KBM-7 (cell line): ENCODE measurements around the gene RBBP4.
A peak's percentile ranks its signal among the peaks of the same experiment; 100 is the strongest.
"Not testable (repeated sequence)": the region's sequence is repeated elsewhere in the genome, so short reads cannot be mapped to it uniquely, and the experiment has no call there.

Source experiments
- DNase-seq: peaks from one replicate; pipeline ENCODE4 v3.0.0-alpha.2; 2015
- in situ Hi-C: fragments of 300-500 bp; cut with MboI; formaldehyde crosslinking; loops from 2 replicates; pipeline ENCODE4 v1.14.3; 2020; ENCODE audit warnings: low sequenced_read_pairs, low pct_unique_long_range_greater_than_20kb, mixed read lengths

Gene RBBP4

DNA sequence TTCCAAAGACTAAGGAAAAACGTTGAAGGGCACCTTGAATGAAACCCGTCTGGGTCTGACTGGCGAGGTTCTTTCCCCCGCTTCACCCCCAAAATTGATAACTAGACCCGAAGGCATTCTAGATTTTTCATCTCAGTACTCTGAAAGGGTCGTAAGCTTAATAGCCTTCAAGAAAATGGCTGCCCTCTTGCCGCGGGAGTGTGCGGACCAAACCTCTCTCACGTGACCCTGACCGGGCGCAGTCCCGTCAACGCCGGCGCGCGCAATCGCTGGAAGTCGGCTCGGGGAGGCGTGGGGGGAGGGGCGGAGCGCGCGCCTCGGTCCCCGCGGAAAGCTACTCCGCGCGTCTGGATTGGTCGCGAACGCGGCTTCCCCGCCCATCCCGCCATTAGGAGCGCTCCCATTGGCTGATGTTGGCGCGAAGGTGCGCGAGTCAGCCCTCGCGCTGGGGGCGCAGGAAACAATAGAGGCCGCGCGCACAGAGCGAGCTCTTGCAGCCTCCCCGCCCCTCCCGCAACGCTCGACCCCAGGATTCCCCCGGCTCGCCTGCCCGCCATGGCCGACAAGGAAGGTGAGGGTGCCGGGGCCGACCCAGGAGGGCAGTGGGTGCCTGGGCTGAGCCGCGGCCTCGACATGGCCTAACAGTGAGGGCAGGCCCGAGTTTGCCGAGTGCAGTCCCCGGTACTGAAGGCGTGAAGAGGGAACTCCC, at the start of gene RBBP4:
Gene RBBP4 (plus strand): TSS at position 457 of the 709 bp plus-strand sequence. CDS start 99 bp downstream, at position 556.
- in situ Hi-C loops: no loop called here

DNA sequence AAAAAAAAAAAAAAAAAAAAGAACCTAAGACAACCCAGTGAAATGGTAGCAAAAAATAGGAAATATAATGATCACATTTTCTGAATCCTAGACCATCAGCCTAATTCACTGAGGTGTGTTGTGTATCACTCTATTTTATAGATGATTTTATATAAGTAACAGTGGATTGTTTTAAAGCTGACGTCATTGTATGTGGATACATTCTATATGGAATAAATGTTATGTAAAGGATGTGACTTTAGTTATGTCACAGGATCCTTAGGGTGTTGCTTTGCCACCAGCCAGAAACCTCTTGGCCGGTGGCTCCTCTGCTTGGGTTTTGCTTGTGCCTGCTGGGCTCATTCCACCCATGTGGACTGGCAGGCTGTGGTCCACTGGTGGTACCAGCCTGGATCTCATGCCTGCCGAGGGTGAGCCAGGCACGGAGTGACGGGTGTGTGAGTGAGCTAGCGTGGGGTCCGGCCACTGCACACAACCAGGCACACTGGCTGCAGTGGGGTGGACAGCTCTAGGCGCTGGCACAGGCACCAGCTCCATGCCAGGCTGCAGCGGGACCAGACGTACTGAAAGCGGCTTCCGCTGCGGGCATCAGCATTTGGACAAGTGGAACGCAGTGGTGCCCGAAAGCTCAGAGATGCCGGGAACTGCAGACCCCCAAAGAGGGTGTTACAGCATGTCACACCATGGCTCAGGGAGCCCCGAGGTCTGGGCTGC, 45.1 kb upstream of the RBBP4 start:
- no peak for DNase-seq
- in situ Hi-C loops: no loop called here

More for the DNA sequence above, at the start of gene RBBP4:
- peak; percentile 98 for DNase-seq

DNA sequence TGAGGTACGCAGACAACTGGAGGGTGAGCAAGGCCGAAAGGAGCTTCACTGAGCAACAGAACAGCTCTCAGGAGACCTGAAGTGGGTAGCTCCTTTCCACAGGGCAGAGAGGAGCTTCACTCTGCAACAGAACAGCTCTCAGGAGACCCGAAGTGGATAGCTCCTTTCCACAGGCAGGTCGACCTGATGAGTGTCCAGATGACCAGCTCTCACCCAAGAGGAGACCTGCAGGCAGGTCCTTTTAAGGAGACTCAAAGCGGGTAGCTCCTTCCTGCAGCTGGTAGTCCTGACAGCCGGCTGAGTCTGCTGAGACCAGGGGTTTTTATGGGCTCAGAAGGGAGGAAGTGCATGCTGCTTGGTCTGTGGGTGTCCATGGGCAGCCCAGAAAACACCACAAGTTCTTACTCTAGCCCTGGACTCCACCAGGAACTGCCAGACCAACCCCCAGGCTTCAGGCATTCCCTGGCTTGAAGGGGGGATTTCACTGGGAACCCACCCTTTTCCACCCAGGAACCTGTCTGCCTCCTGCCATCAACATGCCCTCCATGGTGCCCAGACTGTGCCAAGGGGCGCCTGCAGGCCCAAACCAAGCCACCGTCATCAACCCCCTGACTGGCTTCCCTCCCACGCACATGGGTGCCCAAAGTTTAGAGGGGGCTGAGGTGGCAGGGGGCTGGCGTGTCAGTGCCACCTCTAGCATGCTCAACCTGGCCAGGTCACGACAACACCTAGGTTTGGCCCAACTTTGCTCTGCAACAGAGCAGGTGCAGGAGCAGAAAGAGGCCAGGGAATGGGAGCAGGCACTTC, 44.2 kb upstream of the RBBP4 start:
- DNase-seq: no peak
- in situ Hi-C loops: no loop called here

DNA sequence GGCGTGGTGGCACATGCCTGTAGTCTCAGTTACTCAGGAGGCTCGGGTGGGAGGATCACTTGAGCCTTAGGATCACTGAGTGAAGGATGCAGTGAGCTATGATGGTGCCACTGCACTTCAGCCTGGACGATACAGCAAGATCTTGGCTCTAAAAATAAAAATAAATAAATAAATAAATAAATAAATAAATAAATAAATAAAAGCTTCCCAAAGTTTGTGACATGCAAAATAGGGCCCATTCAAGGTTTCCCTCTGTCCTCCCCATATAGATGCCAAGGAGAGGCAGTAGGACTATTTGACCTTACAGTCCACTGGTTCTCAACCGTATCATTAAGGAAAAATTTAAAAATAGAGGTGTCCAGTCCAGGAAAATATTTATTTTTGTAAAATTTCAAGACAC, 41.8 kb upstream of the RBBP4 start:
- in situ Hi-C loops: no loop called here
- DNase-seq: no peak

DNA sequence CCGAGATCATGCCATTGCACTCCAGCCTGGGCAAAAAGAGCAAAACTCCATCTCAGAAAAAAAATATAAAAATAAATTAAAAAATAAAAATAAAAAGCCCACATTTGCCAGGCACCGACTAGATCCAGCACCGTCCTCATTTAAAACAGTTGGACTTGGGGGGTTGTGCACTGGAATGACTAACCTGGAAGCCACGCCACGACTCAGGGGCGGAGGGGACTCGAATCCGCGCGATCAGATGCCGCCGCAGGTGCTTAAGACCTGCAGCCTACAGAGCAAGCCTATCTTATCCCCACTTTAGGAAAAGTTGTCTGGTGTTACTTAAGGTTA, 39.2 kb upstream of the RBBP4 start:
- DNase-seq: no peak
- in situ Hi-C loops: no loop called here

DNA sequence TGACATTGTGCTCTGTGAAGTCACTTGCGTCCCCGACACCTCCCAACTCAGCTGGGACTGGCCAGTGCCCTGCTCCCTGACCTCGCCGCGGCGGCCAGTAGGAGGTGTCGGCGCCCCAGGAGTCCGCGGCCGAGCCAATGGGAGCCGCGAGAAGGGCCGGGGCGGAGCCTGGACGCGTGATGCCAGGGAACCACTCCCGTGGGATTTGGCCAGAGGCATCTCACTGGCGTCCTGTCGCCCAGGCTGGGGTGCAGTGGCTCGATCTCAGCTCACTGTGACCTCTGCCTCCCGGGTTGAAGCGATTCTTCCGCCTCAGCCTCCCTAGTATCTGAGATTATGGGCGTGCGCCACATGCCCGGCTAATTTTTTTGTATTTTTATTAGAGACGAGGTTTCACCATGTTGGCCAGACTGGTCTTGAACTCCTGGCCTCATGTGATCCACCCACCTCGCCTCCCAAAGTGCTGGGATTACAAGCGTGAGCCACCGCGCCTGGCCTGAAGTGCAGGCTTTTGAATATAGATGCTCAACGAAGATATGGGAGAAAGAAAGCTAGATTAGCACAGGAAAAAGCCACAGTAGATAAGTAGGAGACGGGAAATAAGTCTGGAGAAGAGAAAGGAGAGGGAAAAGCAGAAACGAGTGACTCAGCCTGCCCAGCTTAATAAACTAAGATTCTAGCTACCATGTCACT, 38.7 kb upstream of the RBBP4 start:
- DNase-seq: no peak

DNA sequence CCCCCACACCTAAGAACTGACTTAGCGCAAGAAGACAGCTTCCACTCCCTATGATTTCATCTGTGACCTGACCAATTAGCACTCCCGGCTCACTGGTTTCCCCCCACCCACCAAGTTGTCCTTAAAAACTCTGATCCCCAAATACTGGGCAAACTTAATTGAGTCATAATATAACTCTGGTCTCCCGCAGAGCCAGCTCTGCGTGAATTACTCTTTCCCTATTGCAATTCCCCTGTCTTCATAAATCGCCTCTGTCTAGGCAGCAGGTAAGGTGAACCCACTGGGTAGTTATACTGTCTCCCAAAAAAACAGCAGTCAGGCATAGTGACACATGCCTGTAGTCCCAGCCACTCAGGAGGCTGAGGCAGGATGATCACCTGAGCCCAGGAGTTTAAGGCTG, 37.5 kb upstream of the RBBP4 start:
- in situ Hi-C loops: no loop called here
- DNase-seq: no peak

More for the DNA sequence above, 38.7 kb upstream of the RBBP4 start:
- in situ Hi-C loops: no loop called here

DNA sequence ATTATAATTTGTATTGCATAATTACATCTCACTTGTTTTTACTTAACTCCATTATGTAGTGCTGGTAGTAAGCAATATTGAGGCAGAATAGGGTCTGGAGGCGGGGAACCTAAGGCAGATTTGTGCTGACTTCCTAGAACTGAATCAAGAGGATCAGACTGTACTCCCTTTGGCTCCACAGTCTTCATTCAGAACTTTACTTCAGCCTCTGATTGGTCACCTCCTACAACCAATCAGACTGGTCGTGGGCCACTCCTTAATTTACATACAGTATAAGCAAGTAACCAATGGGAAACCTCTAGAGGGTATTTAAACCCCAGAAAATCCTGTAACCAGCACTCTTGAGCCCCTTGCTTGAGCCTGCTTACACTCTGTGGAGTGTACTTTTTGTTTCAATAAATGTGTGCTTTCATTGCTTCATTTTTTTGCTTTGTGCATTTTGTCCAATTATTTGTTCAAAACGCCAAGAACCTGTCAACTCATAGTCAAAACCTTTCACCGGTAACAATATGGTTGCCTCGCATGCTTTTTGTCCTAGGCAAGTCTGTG, 32.3 kb upstream of the RBBP4 start:
- in situ Hi-C loops: no loop called here
- DNase-seq: no peak

DNA sequence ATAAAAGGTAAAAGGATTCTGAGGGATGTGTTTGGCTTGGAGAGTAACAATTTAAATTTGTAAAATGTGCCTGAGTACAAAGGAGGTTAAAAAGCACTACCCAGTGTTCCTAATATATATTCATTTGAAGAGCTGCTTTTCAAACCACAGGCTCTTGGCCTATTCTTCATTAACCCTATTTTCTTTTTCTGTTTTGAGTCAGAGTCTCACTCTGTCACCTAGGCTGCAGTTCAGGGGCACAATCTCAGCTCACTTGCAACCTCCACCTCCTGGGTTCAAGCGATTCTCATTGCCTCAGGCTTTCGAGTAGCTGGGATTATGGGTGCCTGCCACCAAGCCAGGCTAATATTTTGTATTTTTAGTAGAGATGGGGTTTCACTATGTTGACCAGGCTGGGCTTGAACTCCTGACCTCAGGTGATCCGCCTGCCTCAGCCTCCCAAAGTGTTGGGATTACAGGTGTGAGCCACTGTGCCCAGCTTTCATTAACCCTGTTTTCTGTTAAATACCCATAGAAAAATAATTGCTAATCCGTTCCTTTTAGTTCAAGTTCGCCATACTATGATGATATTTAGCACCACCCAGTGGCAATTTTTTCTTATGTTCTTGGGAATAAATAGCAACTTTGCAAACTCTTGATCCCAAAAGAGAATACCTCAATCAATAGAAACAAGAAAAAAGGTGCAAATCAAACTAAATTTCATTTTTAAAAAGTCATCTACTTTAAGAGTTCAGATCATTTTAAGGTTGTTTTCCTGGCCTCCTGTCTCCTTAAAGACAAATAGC, 31.1 kb upstream of the RBBP4 start:
- in situ Hi-C loops: no loop called here
- DNase-seq: peak; percentile 19

DNA sequence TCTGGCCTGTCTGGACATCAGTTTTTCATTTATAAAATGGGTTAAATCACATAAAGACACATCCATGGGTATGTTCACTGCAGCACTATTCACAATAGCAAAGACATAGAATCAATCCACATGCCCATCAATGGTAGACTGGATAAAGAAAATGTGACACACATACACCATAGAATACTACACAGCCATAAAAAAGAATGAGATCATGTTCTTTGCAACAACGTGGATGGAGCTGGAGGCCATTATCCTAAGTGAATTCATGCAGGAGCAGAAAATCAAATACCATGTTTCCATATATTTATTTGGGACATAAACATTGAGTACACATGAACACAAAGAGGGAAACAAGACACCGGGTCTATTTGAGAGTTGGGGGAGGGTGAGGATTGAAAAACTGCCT, 28.8 kb upstream of the RBBP4 start:
- in situ Hi-C loops: no loop called here
- no peak for DNase-seq

DNA sequence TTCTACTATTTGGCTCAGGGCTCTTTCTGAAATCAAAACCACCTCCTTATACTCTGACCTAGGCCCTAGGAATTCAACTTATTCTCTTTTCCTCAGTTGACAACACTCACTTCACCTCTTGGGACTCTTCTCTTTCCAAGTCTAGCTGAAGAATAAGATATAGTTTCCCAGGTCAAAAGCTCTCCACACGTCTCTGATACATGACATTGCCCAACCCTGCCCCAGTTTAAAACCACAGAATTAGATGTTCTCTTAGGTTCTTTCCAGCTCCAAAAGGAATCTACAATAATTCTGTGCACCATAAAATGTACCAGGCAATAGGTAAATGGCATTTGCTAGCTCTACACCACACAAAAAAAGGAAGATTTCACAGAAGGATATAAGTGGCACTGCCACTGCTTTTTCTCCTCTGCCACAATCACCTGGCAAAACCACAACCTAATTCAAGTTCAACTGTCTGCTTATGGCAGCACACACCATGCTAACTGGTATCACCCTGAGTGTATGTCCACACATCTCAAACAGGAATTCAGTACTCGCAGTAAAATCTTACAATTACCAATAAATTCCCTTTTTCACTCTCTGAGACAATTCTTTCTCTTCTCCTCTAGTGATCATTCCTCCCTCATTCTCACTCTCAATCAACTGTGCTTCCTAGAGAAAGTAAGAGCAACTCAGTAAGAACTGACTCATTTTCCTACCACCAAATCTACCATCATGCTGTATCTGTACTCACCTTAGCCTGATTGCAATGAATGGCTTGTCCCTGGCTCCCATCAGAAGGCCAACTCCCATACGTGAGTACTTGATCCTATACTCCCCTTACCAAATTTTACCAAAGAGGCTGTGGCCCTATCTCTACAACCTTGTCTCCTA, 28.0 kb upstream of the RBBP4 start:
- no peak for DNase-seq
- in situ Hi-C loops: no loop called here

DNA sequence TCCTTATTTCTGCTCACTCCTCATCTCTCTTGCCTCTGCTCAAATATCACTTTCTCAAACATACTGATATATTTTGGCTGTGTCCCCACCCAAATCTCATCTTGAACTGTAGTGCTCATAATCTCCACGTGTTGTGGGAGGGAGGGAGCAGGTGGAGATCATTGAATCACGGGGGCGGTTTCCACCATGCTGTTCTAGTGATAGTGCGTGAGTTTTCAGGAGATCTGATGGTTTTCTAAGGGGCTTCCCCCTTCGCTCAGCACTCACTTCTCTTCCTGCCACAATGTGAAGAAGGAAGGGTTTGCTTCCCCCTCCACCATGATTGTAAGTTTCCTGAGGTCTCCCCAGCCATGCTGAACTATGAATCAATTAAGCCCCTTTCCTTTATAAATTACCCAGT, 27.2 kb upstream of the RBBP4 start:
- peak; percentile 23 for DNase-seq
- in situ Hi-C loops: no loop called here

DNA sequence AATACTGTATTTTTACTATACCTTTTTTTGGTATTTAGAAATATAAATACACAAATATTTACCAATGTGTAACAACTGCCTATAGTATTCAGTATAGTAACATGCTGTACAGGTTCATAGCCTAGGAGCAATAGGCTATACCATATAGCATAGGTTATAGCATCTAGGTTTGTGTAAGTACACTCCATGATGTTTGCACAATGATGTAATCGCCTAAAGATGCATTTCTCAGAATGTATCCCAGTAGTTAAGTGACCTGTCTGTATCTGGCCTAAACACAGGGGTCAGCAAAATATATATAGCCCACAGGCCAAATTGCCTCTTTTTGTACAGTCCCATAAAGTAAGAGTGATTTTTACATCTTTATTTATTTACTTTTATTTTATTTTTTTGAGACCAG, 24.8 kb upstream of the RBBP4 start:
- no peak for DNase-seq
- in situ Hi-C loops: no loop called here

DNA sequence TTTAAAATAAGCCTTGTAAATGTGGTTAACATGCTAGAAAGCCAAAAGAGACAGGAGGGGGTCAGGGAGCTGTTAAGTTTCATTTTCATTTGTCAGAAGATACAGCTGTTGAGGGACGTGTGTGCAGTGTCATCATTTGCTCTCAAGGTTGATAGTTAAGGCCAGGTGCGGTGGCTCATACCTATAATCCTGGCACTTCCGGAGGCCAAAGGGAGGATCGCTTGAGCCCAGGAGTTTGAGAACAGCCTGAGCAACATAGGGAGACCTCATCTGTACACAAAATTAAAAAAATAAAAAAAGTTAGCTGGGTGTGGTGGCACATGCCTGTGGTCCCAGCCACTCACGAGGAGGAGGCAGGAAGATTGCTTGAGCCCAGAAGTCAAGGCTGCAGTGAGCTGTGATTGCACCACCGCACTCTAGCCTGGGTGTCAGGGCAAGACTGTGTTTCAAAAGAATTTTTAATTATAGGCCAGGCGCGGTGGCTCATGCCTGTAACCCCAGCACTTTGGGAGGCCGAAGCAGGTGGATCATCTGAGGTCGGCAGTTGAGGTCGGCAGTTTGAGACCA, 23.3 kb upstream of the RBBP4 start:
- DNase-seq: no peak
- in situ Hi-C loops: no loop called here

DNA sequence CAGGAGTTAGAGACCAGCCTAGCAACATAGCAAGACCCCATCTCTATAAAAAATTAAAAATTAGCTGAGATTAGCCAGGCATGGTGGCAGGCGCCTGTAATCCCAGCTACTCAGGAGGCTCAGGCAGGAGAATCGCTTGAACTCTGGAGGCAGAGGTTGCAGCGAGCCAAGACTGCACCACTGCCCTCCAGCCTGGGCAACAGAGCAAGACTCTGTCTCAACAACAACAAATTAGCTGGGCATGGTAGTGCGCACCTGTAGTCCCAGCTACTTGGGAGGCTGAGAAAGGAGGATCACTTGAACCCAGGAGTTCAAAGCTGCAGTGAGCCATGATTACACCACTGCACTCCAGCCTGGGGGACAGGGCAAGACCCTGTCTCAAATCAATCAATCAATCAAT, 20.8 kb upstream of the RBBP4 start:
- in situ Hi-C loops, DNase-seq: not testable (repeated sequence)

DNA sequence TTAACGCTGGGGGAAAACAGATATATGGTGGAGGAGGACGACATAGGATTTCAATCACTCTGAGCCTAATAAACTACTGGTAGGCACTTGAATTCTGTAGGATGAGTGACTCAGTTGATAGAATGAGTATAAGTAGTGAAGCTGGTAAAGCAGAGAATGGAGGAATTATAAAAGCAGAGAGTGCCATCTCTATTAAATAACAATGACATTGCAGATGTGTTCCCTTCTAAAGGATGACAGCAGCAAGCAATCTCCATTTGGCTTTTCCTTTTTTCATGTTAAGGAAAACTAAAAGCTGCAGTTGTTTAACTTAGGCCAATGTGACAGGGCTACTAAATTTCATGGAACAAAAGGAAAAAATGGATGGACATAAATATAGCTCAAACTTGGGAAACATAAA, 18.2 kb upstream of the RBBP4 start:
- DNase-seq: no peak
- in situ Hi-C loops: no loop called here

DNA sequence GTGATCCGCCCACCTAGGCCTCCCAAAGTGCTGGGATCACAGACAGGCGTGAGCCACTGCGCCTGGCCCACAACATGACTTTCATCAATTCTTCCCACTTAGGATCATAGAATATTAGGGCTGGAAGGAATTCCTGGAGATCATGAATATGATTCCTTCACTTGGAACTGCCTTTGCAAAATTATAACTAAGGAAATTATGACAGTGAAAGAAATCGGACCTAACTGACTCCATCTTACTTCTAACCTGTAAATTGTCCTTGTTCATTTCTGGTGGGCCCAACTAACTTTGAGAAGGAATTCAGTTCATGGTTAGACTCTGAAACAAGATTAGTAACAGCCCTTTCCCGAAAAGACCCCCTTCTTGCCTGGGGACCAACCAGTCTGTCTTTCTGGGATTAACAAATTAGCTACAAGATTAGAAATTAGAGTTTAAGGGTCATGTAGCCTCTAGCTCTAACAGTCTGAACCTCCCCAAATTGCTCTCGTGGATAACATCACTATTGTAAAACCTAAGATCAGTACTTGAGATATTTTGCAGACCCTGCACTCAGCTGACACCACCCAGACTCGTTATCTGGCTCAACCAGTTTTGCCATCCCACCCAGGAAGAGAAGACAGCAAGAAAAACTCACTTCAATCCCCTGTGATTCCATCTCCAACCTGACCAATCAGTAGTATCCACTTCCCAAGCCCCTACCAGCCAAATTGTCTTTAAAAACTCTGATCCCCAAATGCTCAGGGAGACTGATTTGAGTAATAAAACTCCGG, 15.3 kb upstream of the RBBP4 start:
- DNase-seq: no peak
- in situ Hi-C loops: no loop called here
